HUDEP-2 (cell line): Measurements from ENCODE around the gene ALPP.

Experiments used
- DNase-seq, 76 experiments: peaks; one replicate each; lab custom pipeline; 2025; ENCODE audit not compliant: unreplicated experiment in 76 of 76; lab: John Stamatoyannopoulos, UW

ALPP gene

GRCh38 chr2:232340171-232340935, 38.2 kb upstream of the ALPP start:
- DNase-seq = no peak

DNA sequence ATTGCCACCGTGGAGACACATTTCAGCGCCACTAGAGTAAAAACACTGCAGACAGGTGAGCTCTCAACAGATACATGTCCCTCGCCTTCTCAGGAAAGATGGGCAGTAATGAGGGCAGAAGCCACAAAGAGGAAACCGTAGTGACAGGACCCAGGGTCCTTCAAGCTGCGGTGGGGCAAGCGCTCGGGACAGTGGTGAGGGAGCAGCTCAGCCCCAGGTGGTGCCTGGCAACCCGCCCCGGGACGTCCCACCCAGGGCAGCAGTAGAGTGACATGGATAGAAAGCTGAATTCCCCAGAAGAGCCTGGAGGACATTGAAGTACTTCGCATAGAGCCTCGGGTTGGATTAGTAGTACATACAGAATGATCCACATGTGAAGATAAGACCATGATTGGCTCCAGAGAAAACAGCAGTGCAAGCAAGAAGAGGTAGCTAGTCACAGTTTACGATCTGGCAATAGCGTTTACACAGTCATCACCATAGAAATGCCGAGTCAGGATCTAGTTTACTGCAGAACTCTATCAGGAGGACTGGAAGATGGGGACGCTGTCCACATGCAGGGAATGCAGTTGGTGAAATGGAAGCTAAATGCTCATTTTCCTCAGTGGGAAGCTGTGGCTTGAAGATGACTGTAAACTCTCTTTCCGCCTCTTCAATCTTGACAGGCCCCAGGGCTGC, 37.4 kb upstream of the ALPP start:
- DNase-seq = no peak

- no peak for DNase-seq
Observed at GRCh38 chr2:232341739-232342126, 36.8 kb upstream of the ALPP start.

DNA sequence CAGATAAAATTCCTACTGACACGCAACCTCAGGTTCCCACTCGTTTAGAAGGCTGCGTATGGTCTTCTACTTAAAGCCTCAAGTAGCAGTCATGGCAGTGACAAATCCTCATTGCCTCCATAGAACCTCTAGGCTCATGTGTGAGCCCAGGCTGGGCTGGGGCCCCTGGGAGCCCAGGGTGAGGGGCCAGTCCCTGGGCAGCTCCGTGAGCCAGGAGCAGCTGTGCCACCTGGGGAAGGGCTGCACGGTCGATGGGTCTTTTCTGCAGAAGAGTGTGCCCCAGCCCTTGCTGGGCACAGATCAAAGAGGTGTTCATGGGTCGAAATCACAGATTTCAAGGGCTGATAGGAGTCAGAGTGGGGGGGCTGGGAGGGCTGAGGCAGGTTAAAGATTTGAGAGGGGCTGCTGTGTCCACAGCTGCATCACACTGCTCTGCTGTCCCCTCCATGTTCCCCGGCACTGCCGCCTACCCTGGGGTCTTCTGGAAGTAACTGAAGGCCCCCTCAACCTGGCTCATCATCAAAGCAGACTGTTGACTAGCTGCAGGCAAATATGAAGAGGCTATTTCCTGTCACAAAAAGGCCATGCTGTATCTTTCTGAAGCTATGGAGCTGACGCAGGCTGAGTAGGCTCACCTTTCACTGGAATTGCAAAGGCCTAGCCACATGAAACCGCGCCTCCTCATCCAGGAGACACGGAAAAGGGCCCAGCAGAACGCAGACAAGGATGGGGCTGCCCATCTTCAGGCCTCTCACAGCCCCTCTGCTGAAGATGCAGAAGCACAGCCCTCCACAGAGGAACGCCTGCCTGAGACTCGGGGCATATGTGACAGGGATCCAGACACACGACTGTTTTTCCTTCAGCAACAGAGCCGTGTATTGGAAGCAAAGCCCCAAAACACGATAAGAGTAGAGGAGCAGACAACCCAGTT, 35.7 kb upstream of the ALPP start:
- DNase-seq = no peak

- DNase-seq = no peak
Observed at GRCh38 chr2:232343821-232344220, 34.7 kb upstream of the ALPP start.

GRCh38 chr2:232345251-232345650, 33.3 kb upstream of the ALPP start:
- DNase-seq = no peak

- no peak for DNase-seq
Observed at GRCh38 chr2:232347369-232347768, 31.2 kb upstream of the ALPP start.

DNA sequence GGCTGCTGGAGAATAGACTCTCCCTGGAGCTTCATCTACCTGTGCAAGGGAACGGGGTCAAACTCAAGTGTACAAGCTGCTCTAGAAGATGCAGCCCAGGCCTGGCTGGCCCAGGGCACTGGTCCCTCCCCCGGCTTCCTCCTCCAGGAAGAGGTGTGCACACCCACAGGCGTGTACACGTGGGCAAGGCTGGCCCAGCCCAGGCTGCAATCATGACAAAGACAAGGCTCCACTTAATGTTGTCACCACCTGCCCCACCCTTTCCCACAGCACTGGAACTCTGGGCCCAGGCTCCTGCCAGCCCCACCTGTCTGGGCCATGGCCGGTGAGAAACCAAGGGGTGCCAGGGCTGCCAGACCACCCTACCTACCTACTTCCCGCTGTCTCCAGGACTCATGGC, 29.6 kb upstream of the ALPP start:
- peak in 3 of 76 experiments; percentile 1 to 12 (median 10) for DNase-seq

DNA sequence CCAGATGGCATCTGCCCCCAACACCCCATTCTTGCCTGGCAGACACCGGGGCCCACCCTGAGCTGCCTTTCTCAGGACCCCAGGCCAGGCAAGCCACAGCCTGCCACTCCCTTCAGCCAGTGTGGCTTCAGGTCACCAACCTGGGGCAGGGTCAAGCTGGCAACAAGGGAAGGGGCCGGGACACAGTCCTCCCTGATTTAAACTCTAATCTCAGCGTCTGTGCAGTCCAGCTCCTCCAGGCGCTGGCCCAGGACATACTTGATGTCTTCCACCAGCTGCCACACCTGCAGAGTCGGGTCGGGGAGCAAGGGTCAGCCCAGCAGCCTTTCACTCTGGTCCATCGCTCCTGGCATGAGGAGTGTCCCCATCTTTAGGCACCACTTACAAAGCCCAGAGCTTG, 29.0 kb upstream of the ALPP start:
- no peak for DNase-seq

DNA sequence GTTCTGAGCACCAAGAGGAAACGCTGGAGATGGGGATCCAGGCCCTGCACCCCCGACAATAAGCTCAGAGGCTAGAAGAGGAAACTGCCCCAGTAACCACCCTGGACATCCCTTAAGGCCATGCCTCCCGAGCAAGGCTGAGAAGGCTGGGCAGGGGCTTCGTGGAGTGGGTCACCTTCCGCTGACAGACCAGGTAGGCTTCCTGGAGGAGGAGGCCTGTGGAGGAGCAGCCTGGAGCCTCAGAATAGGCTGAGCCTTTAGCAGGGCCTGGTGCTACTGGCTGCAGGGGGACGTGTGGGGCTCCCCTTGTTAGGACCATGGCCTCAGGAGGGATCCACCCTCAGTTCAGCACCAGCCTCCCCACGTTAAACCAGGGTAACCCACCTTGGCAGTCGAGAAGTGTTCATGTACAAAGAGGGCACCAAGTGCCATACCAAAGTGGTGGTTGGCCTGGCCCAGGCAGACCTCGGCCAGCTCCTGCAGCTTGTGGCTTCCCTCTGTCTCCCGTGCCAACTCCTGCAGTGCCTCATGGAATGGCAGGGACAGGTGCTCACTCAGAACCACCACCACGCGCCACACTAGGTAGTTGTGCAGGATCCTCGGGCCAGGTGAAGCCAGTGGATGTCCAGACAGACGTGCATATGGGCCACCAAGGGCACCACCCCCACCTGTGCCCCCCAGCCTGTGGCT, 28.5 kb upstream of the ALPP start:
- no peak for DNase-seq

GRCh38 chr2:232350804-232351685, 27.5 kb upstream of the ALPP start:
- no peak for DNase-seq

- DNase-seq = no peak
Observed at GRCh38 chr2:232351686-232352510, 26.7 kb upstream of the ALPP start.

DNA sequence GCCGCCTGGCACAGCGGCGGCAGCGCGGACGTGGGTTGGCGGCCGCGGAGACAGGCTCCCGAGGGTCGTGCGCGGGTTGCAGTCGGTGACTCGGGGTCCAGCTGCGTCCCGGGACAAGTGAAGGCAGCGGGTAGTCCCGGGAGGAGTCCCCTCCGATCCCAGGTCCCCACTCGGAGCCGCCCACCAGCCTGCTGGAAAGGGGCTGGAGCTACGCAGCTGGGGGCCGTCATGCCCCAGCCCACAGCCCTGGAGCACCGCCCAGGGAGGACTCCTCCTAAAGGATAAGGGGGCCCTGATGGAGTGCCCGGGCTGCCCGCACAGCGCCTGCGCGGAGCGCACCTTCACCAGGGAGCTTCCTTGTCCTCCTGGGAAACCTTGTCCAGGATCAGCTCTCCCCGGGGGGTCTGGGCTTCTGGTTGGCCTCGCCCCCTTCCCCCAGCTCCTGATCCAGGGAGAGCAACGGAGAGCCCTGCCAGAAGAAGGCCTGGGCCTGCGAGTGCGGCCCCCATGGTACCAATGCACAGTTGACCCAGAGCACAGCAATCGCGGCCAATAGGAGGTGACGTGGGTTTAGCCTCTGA, 25.9 kb upstream of the ALPP start:
- DNase-seq = no peak

- DNase-seq = no peak
Observed at GRCh38 chr2:232353096-232353495, 25.5 kb upstream of the ALPP start.

GRCh38 chr2:232353660-232354059, 24.9 kb upstream of the ALPP start:
- DNase-seq = no peak

- DNase-seq = no peak
Observed at GRCh38 chr2:232354069-232354468, 24.5 kb upstream of the ALPP start.

GRCh38 chr2:232361646-232362045, 16.9 kb upstream of the ALPP start:
- DNase-seq = no peak

GRCh38 chr2:232362174-232362900, 16.2 kb upstream of the ALPP start:
- DNase-seq = no peak
